Heart right ventricle (tissue), 16 donors: ENCODE data around the gene DIO1. TPM values are rescaled to one million over a fixed set of nuclear protein-coding genes. Genes with fewer than 3 reads are reported as not detected.

Experiments
- ATAC-seq, 8 donors: fragments of 200-7000 bp; cut with Tn5 transposase; one replicate each; pipeline ENCODE4 v1.9.1; 2020; ENCODE audit warnings: mild to moderate bottlenecking in 8 of 8, moderate library complexity in 8 of 8, moderate number of reproducible peaks in 1 of 8
- DNase-seq, 2 donors: peaks; one replicate each; pipeline ENCODE4 v3.0.0-alpha.2; 2020
- H3K27ac ChIP-seq, 10 donors: fragments of 200-600 bp; sonication (generic) in 2 of 10; one replicate each; pipeline versions ENCODE4 v1.5.0 to v1.8.0; 2020 to 2022; ENCODE audit warnings: mild to moderate bottlenecking in 3 of 10
- H3K27me3 ChIP-seq, 7 donors: fragments of 200-600 bp; one replicate each; pipeline ENCODE4 v1.8.0; 2021 to 2022; ENCODE audit warnings: mild to moderate bottlenecking in 2 of 7
- H3K36me3 ChIP-seq, 9 donors: fragments of 200-600 bp; sonication (generic) in 1 of 9; one replicate each; pipeline versions ENCODE4 v1.5.0 to v1.8.0; 2020 to 2022; ENCODE audit warnings: mild to moderate bottlenecking in 2 of 9
- H3K4me1 ChIP-seq, 9 donors: fragments of 200-600 bp; sonication (generic) in 1 of 9; one replicate each; pipeline versions ENCODE4 v1.5.0 to v1.8.0; 2020 to 2022; ENCODE audit warnings: mild to moderate bottlenecking in 4 of 9
- H3K4me3 ChIP-seq, 10 donors: fragments of 200-600 bp; sonication (generic) in 2 of 10; one replicate each; pipeline versions ENCODE4 v1.5.0 to v1.8.0; 2020 to 2022; ENCODE audit warnings: mild to moderate bottlenecking in 7 of 10, moderate library complexity in 2 of 10
- H3K9me3 ChIP-seq, 11 donors: fragments of 200-600 bp in 10 of 11; sonication (generic) in 2 of 11; one replicate each; pipeline versions ENCODE4 v1.5.0 to v1.8.0; 2013 to 2022; ENCODE audit warnings: mild to moderate bottlenecking in 2 of 11, control low read depth in 1 of 11, moderate library complexity in 1 of 11
- WGBS, 2 donors: extraction: QIAGEN DNeasy Blood & Tissue Kit; methylation state at CpG; one replicate each; pipeline ENCODE4 v1.1.7; 2013; ENCODE audit warnings: inconsistent platforms in 1 of 2; 5-methylcytosine and 5-hydroxymethylcytosine counted together
- intact Hi-C, 10 donors: fragments of 100-400 bp; cut with DNase I; formaldehyde crosslinking; loops; one replicate each; pipeline versions ENCODE4 v1.11.1 to v1.14.2; 2022
- polyA plus RNA-seq, 2 donors: library from polyadenylated mRNA; stranded (reverse); fragments of 200-250 nt; gene quantifications; one replicate each; pipeline ENCODE4 v1.2.3, GENCODE V29; 2013
- total RNA-seq, 10 donors: library from RNA; stranded (reverse); fragmentation: NEBNext Ultra II Directional in 3 of 10; extraction: Animal tissue kit (Norgen Biotek cat#: 25700) in 3 of 10; gene quantifications; one replicate each; pipeline versions ENCODE4 v1.2.1 to v1.2.4, GENCODE V29; 2021 to 2023
- TF ChIP-seq, protein P1 (sequence below), 9 donors: fragments of 200-600 bp; sonication (generic) in 2 of 9; IDR thresholded peaks; one replicate each; pipeline versions ENCODE4 v1.5.0 to v1.8.0; 2021 to 2022; ENCODE audit warnings: antibody characterized with exemption in 9 of 9, mild to moderate bottlenecking in 5 of 9, moderate library complexity in 1 of 9
- donor health status: Arrhythmogenic right ventricular cardiomyopathy.
- donor health status: ischemic (EF 13 %, LVEDD 7.1; RV severe dilation, severe dysfunction).
- donor health status: healthy with polysubstance abuse.
- donor health status: DM: no; HTN: yes; CAD: no.
- donor health status: DM: no; HTN: no; CAD: no.
- donor health status: ischemic (EF 25% LVEDD 6.9; RV normal size, moderate dysfunction).
- donor health status: ischemic (EF 25% LVEDD 5.7; RV mildly dilated, moderate dysfunction).
- donor health status: healthy.
- donor health status: DM: yes; HTN: yes; CAD: no.
- donor health status: Ischemic cardiomyopathy.
- donor health status: ischemic (EF 35%, LVEDD 5.7; RV mildly dilated, moderate dysfunction).
- donor health status: nonischemic (EF 11% LVEDD 7.7; RV severe dilation, severe dysfunction).
- donor health status: DM: yes; HTN: yes; CAD: no.
- donor health status: PGD.
- donor health status: ischemic (EF 29% LVEDD 5.4; RV normal size, mild dysfunction).
- donor health status: nonischemic (EF 23%, LVEDD 6.1; RV moderate dilation, normal function).

Gene DIO1
- total and polyA plus RNA-seq, 12 donors, result not detected

- Histone ChIP-seq H3K4me3 (no peak overlapping the region), H3K36me3 (peaks cover 0 to 51% (median 6%) of the 10 kb centered on the region in 9 donors), H3K4me1 (no peaks in the 10 kb centered on the region), H3K9me3 (no peaks in the 10 kb centered on the region), H3K27me3 (no peaks in the 10 kb centered on the region), H3K27ac (no peak overlapping the region)
- WGBS, 2 donors, result 75 to 81% methylated on average over 5 of the region's 5 CpGs
- DNase-seq, result no peak
- TF ChIP-seq, protein P1, sequence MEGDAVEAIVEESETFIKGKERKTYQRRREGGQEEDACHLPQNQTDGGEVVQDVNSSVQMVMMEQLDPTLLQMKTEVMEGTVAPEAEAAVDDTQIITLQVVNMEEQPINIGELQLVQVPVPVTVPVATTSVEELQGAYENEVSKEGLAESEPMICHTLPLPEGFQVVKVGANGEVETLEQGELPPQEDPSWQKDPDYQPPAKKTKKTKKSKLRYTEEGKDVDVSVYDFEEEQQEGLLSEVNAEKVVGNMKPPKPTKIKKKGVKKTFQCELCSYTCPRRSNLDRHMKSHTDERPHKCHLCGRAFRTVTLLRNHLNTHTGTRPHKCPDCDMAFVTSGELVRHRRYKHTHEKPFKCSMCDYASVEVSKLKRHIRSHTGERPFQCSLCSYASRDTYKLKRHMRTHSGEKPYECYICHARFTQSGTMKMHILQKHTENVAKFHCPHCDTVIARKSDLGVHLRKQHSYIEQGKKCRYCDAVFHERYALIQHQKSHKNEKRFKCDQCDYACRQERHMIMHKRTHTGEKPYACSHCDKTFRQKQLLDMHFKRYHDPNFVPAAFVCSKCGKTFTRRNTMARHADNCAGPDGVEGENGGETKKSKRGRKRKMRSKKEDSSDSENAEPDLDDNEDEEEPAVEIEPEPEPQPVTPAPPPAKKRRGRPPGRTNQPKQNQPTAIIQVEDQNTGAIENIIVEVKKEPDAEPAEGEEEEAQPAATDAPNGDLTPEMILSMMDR (IDR thresholded peaks at IDR 0.05), result no peak
- intact Hi-C loops, result no loop called here
- no peak for ATAC-seq
These were observed 19.5 kb downstream of the DIO1 start for GRCh38 chr1:53913352-53914033.

DNA sequence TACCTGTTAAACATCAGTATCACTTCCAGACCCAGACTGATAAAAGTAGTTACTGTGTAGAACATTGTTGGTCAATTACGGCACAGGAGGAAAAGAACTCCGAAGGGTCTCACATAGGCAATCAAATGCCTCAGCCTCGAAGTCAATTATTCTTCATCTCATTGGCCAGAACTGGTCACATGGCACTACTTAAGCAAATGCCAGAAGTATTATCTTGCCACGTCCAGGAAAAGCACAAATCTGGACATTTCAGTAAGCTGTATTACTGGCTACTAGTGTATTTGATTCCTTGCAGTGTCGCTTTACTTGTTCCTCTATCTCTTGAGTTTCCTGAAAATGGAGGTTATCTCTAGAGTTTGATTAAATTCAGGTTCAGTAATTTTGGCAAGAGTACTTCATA is 24.4 kb downstream of the DIO1 start:
- H3K4me3 ChIP-seq, result no peak overlapping the region
- no peaks in the 10 kb centered on the region for H3K27me3 ChIP-seq
- H3K4me1 ChIP-seq, result no peaks in the 10 kb centered on the region
- ATAC-seq (no peak), DNase-seq (no peak)
- H3K27ac ChIP-seq, result no peak overlapping the region
- WGBS, 2 donors, result 70 to 72% methylated on average over 5 of the region's 5 CpGs
- TF ChIP-seq, protein P1 (IDR thresholded peaks at IDR 0.05), result no peak
- peaks cover 0 to 79% (median 16%) of the 10 kb centered on the region in 9 donors for H3K36me3 ChIP-seq
- H3K9me3 ChIP-seq, result no peaks in the 10 kb centered on the region
- intact Hi-C loops, result no loop called here

GRCh38 chr1:53919675-53920066 is 25.7 kb downstream of the DIO1 start:
- H3K27ac ChIP-seq, result no peak overlapping the region
- peaks cover 0 to 88% (median 16%) of the 10 kb centered on the region in 9 donors for H3K36me3 ChIP-seq

DNA sequence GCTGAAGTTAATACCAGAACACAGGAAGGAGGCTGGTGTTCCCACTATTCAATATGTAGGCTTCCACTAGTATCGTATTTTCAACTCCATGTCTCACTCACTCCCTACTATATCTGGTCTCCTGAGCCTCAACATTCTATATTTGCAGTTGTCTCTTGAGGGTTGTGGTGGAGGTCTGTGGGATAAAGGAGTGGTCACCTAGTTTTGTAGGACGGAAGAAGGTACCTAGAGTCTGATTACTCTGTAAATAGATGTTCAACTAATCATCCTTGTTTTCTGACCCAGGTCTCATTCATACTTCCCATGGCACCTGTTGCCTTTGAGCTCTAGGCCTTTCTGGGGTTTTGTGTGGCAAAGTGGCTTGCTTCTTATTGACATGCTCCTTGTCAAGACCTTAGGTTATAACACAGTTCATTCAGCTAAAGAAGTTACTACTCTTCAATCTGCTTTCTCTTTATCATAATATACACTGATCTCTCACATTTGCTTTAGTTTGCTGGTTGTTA is 33.4 kb downstream of the DIO1 start:
- intact Hi-C loops, result no loop called here
- Histone ChIP-seq H3K27me3 (no peaks in the 10 kb centered on the region), H3K4me3 (no peak overlapping the region), H3K27ac (no peak overlapping the region), H3K36me3 (peaks cover 0 to 79% (median 9%) of the 10 kb centered on the region in 9 donors), H3K9me3 (peaks cover 0 to 8% (median 5%) of the 10 kb centered on the region in 11 donors), H3K4me1 (no peaks in the 10 kb centered on the region)
- WGBS, 2 donors, result 95 to 99% methylated on average over 2 of the region's 2 CpGs
- no peak for DNase-seq
- TF ChIP-seq, protein P1 (IDR thresholded peaks at IDR 0.05), result no peak
- no peak for ATAC-seq

More at GRCh38 chr1:53919675-53920066, 25.7 kb downstream of the DIO1 start:
- DNase-seq (no peak), ATAC-seq (no peak)
- TF ChIP-seq, protein P1 (IDR thresholded peaks at IDR 0.05), result no peak
- H3K9me3 ChIP-seq, result no peaks in the 10 kb centered on the region
- H3K27me3 ChIP-seq, result no peaks in the 10 kb centered on the region
- H3K4me3 ChIP-seq, result no peak overlapping the region
- H3K4me1 ChIP-seq, result no peaks in the 10 kb centered on the region
- WGBS, 2 donors, result 96 to 99% methylated on average over 3 of the region's 3 CpGs
- intact Hi-C loops, result no loop called here
